Measurements from ENCODE around the gene SNX18. TPM values are rescaled to one million over a fixed set of nuclear protein-coding genes. Genes with fewer than 3 reads are reported as not detected.

The SNX18 gene
- polyA plus RNA-seq, 2 of the 4 experiments (the other 2 are of a cell fraction) = 7.1 to 8.1 TPM

DNA sequence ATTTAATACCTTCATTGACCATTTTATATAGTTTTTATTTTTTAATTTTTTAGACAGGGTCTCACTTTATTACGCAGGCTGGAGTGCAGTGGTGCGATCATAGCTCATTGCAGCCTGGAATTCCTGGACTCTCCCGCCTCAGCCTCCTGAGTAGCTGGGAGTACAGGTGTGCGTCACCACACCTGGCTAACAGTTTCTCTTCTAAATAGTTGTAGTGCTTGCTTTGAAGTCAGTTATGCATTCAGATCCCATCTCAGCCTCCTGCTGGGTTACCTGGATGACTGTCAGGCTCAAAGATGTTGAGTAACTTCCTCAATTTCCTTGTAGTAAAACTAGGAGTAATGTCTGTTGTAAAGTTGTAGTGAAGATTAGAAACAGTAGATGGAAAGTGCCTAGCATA is 21.4 kb downstream of the SNX18 start:
- Histone ChIP-seq H3K9me3 (no peaks in the 10 kb centered on the region), H3K27ac (no peak overlapping the region), H3K4me2 (no peak overlapping the region), H3K4me1 (no peaks in the 10 kb centered on the region), H3K4me3 (no peak overlapping the region)
- ATAC-seq = no peak
- no peak for DNase-seq (ENCODE audit: low read depth in 1 of 2, low spot score in 1 of 2)
- no peak for FAIRE-seq
- ChIA-PET POLR2A (no interaction called here), CTCF (interaction anchor here (1.3 to 6.1 kb wide), 2 partner anchors 9 to 21 kb away, joined by 4 to 25 read pairs; partner anchors contain the start of gene SNX18)
- TF ChIP-seq HOXB5 (CRISPR knock-in tag; IDR thresholded peaks at IDR 0.05) = no peak
- no peak for TF ChIP-seq MAZ (IDR thresholded peaks at IDR 0.05; ENCODE audit: borderline replicate concordance, low read depth, low read length)
- no peak for TF ChIP-seq ZFP36 (IDR thresholded peaks at IDR 0.05; ENCODE audit: borderline replicate concordance, partially characterized antibody)
- no peak for TF ChIP-seq EHF (CRISPR knock-in tag; IDR thresholded peaks at IDR 0.05)
- no peak for TF ChIP-seq HEYL (CRISPR knock-in tag; IDR thresholded peaks at IDR 0.05)
- TF ChIP-seq ESRRA (IDR thresholded peaks at IDR 0.05; ENCODE audit: borderline replicate concordance, low read length) = no peak
- TF ChIP-seq JUN (IDR thresholded peaks at IDR 0.05) = no peak
- no peak for TF ChIP-seq EP300 (IDR thresholded peaks at IDR 0.05)
- no peak for TF ChIP-seq MYC (IDR thresholded peaks at IDR 0.05; ENCODE audit: borderline replicate concordance, low read length)
- no peak for TF ChIP-seq GATA3 (IDR thresholded peaks at IDR 0.05; ENCODE audit: borderline replicate concordance)
- no peak for TF ChIP-seq TFCP2L1 (CRISPR knock-in tag; IDR thresholded peaks at IDR 0.05)
- 92% methylated on average over 4 of the region's 4 CpGs for WGBS (ENCODE audit: missing lambda C conversion rate)

DNA sequence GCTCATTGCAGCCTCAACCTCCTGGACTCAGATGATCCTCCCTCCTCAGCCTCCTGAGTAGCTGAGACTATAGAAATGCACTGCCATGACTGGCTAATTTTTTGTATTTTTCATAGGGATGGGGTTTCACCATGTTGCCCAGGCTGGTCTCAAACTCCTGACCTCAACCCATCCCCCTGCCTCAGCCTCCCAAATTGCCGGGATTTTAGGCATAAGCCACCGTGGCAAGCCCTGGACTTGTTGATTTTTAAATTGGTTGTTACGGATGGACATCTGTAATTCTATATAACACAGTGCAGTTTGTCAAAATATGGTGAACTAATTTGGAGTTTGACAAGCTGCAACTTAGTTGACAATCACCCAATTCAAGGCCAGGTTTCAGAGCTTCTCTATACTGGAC is 22.7 kb downstream of the SNX18 start:
- no peaks in the 10 kb centered on the region for H3K9me3 ChIP-seq
- H3K4me1 ChIP-seq = no peaks in the 10 kb centered on the region; the same call in 2 of the 3 replicates
- FAIRE-seq (no peak), ATAC-seq (no peak), DNase-seq (ENCODE audit: low read depth in 1 of 2, low spot score in 1 of 2) (no peak)
- H3K27ac ChIP-seq = no peak overlapping the region
- no peak overlapping the region for H3K4me3 ChIP-seq
- WGBS (ENCODE audit: missing lambda C conversion rate) = 83% methylated on average over 3 of the region's 3 CpGs
- ChIA-PET POLR2A (no interaction called here), CTCF (interaction anchor here (6.1 kb wide), 1 partner anchor 23 kb away, joined by 25 read pairs; the partner anchor contains the start of gene SNX18)
- TF ChIP-seq EP300 (IDR thresholded peaks at IDR 0.05) (no peak), NFE2L2 (conservative IDR thresholded peaks at IDR 0.05; ENCODE audit: low read length) (0 out of 2 replicates have a peak, but pooled peaks have one; percentile 32)
- TF ChIP-seq, protein P1, sequence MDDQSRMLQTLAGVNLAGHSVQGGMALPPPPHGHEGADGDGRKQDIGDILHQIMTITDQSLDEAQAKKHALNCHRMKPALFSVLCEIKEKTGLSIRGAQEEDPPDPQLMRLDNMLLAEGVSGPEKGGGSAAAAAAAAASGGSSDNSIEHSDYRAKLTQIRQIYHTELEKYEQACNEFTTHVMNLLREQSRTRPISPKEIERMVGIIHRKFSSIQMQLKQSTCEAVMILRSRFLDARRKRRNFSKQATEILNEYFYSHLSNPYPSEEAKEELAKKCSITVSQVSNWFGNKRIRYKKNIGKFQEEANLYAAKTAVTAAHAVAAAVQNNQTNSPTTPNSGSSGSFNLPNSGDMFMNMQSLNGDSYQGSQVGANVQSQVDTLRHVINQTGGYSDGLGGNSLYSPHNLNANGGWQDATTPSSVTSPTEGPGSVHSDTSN (IDR thresholded peaks at IDR 0.05) = no peak
- H3K4me2 ChIP-seq = no peak overlapping the region

DNA sequence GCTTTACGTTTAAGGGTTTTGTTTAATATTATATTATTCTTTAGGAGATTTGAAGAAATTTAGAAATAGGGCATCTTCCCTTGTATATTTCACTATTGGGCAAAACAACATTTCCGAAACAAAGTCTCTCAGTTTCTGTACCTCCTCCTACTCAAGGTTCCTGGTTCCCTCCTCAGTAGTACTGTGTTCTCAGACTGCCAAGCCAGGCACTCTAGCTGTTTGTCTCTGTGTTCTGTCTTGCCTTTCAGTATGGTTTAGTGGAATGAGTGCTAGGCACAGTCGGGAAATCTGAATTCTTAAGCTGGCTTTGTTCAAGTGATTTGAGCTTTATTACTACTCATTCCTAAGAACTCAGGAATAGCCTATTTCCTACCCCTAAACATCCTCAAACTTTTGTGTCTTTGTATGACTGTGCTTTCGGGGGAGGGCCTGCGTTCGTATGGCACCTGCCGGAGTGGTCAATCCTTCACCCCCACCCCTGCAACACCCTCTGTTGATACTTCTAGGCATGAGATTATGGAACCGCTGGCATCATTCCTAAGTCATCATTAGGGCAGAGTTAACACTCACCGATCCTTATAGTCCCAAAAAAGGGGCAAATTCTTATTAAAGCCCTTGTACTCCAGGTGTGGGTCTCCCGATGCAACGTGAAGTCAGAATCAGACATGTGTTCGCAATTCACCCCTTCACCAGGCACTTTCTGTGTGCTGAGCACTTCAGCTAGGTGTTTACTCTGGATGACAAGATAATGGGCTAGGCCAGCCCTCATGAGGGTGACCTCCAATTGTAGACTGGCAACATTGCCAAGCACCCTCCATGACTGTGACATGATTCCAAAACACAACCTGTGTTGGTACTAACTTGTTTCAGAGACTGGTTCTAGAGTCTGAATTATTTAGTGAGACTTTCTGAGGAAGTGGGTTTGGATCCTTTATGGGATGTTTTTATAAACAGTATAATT is 24.5 kb downstream of the SNX18 start:
- Histone ChIP-seq H3K4me3 (no peak overlapping the region), H3K27ac (no peak overlapping the region), H3K9me3 (no peaks in the 10 kb centered on the region), H3K4me1 (no peaks in the 10 kb centered on the region; the same call in 2 of the 3 replicates), H3K4me2 (no peak overlapping the region)
- TF ChIP-seq ESRRA (IDR thresholded peaks at IDR 0.05; ENCODE audit: borderline replicate concordance, low read length) = no peak
- TF ChIP-seq, protein P2, sequence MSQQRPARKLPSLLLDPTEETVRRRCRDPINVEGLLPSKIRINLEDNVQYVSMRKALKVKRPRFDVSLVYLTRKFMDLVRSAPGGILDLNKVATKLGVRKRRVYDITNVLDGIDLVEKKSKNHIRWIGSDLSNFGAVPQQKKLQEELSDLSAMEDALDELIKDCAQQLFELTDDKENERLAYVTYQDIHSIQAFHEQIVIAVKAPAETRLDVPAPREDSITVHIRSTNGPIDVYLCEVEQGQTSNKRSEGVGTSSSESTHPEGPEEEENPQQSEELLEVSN (IDR thresholded peaks at IDR 0.05; ENCODE audit: borderline replicate concordance, low read depth) = no peak
- no peak for TF ChIP-seq CEBPB (IDR thresholded peaks at IDR 0.05)
- TF ChIP-seq ZFP36 (IDR thresholded peaks at IDR 0.05; ENCODE audit: borderline replicate concordance, partially characterized antibody) = no peak
- TF ChIP-seq TFCP2L1 (CRISPR knock-in tag; IDR thresholded peaks at IDR 0.05) = no peak
- TF ChIP-seq, protein P3, sequence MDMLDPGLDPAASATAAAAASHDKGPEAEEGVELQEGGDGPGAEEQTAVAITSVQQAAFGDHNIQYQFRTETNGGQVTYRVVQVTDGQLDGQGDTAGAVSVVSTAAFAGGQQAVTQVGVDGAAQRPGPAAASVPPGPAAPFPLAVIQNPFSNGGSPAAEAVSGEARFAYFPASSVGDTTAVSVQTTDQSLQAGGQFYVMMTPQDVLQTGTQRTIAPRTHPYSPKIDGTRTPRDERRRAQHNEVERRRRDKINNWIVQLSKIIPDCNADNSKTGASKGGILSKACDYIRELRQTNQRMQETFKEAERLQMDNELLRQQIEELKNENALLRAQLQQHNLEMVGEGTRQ (IDR thresholded peaks at IDR 0.05) = no peak
- TF ChIP-seq, protein P1 (IDR thresholded peaks at IDR 0.05) = no peak
- no peak for TF ChIP-seq NFE2L2 (conservative IDR thresholded peaks at IDR 0.05; ENCODE audit: low read length)
- no peak for TF ChIP-seq MAFK (IDR thresholded peaks at IDR 0.05; ENCODE audit: partially characterized antibody)
- TF ChIP-seq, protein P4, sequence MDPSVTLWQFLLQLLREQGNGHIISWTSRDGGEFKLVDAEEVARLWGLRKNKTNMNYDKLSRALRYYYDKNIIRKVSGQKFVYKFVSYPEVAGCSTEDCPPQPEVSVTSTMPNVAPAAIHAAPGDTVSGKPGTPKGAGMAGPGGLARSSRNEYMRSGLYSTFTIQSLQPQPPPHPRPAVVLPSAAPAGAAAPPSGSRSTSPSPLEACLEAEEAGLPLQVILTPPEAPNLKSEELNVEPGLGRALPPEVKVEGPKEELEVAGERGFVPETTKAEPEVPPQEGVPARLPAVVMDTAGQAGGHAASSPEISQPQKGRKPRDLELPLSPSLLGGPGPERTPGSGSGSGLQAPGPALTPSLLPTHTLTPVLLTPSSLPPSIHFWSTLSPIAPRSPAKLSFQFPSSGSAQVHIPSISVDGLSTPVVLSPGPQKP (IDR thresholded peaks at IDR 0.05; ENCODE audit: low read depth, low read length) = no peak
- ATAC-seq (no peak), FAIRE-seq (no peak), DNase-seq (ENCODE audit: low read depth in 1 of 2, low spot score in 1 of 2) (no peak)
- POLR2A ChIA-PET = no interaction called here
- 89% methylated on average over 12 of the region's 12 CpGs for WGBS (ENCODE audit: missing lambda C conversion rate)
- CTCF ChIA-PET = interaction anchor here (1.2 to 1.4 kb wide), 2 partner anchors 25 to 53 kb away, joined by 3 read pairs; partner anchors contain the start of gene SNX18

Data from A549 (cell line).